Measurements from ENCODE around the gene MIPEP. TPM values are rescaled to one million over a fixed set of nuclear protein-coding genes. Genes with fewer than 3 reads are reported as not detected.

Gene MIPEP
- polyA plus RNA-seq, 1 experiment = 12.4 TPM

DNA sequence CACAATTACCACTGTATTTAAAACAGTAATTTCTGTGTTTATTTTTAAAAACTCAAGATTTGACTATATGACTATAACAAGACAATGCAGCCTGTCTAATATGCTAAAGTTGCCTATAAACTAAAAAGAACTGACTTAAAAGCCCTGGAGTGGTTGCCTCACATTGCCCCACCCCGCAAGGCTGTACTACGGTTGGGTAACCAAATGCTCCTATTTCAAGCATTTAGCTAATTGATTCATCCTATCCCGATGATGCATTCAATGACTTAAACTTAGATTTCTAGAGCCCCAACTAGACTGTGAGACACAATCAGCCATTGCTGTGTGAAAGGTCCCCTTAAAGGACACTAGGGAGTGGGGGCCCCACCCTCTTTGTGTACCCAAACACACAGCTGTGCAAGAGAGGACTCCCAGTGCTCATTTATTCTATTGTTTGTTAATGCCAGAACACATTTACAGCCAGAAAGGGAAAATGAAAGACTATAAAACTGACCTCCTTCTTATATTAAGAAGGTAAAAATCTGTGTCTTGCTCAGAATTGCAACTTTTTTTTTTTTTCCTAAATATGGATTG lies 66.9 kb downstream of the MIPEP start:
- Histone ChIP-seq H3K36me3 (ENCODE audit: control insufficient read depth, insufficient read depth, low read length) (no peaks in the 10 kb centered on the region), H3K27me3 (ENCODE audit: control insufficient read depth, insufficient read depth, low read length) (no peaks in the 10 kb centered on the region), H3K4me3 (ENCODE audit: low read depth, low read length) (no peak overlapping the region)
- no peak for DNase-seq (ENCODE audit: low read depth)
- TF ChIP-seq, protein P1, sequence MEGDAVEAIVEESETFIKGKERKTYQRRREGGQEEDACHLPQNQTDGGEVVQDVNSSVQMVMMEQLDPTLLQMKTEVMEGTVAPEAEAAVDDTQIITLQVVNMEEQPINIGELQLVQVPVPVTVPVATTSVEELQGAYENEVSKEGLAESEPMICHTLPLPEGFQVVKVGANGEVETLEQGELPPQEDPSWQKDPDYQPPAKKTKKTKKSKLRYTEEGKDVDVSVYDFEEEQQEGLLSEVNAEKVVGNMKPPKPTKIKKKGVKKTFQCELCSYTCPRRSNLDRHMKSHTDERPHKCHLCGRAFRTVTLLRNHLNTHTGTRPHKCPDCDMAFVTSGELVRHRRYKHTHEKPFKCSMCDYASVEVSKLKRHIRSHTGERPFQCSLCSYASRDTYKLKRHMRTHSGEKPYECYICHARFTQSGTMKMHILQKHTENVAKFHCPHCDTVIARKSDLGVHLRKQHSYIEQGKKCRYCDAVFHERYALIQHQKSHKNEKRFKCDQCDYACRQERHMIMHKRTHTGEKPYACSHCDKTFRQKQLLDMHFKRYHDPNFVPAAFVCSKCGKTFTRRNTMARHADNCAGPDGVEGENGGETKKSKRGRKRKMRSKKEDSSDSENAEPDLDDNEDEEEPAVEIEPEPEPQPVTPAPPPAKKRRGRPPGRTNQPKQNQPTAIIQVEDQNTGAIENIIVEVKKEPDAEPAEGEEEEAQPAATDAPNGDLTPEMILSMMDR (IDR thresholded peaks at IDR 0.05; ENCODE audit: insufficient read depth, low read depth, low read length) = no peak
- ChIA-PET POLR2A (no interaction called here), CTCF (interaction anchor here (0.6 to 1.3 kb wide), 3 partner anchors 21 to 244 kb away, joined by 3 read pairs; no protein-coding TSS in a partner anchor)

DNA sequence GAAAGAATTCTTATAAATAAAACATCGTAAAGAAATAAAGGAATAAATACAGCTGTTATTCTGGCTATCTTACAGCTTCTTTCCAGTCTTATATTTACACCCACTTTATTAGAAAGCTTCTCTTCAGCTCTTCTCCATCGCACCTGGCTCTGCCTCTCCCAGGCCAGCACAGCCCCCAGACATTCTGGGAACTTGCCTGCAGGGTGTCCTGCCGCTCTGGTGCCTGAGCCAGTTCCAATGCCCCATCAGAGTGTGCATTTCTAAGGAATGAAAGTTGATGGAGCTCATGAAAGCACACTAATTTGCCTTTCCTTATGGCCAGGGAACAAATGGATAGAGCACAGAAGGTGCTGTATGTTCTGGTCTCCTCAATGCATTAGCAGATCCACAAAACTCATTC lies 68.7 kb downstream of the MIPEP start:
- H3K36me3 ChIP-seq (ENCODE audit: control insufficient read depth, insufficient read depth, low read length) = no peaks in the 10 kb centered on the region
- no peaks in the 10 kb centered on the region for H3K27me3 ChIP-seq (ENCODE audit: control insufficient read depth, insufficient read depth, low read length)
- DNase-seq (ENCODE audit: low read depth) = no peak
- ChIA-PET CTCF (interaction anchor here (1.0 kb wide), 1 partner anchor 9 kb away, joined by 5 read pairs; no protein-coding TSS in a partner anchor), POLR2A (no interaction called here)
- TF ChIP-seq, protein P1 (IDR thresholded peaks at IDR 0.05; ENCODE audit: insufficient read depth, low read depth, low read length) = no peak
- H3K4me3 ChIP-seq (ENCODE audit: low read depth, low read length) = no peak overlapping the region

DNA sequence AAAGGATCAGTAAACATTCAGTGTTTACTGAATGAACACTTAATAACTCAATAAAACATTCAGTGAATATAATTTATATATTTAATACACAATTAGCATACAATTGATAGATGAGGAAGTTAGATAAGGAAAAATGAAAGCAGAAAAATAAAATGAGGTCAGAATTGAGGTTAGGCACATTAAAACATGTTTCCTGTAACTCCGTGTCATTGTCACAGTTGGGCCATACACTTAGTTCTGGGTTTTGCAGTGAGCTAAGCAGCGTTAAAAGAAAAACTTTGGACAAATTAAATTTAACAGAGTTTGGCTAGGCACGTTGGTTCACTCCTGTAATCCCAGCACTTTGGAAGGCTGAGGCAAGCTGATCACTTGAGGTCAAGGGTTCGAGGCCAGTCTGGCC lies 71.4 kb downstream of the MIPEP start:
- DNase-seq (ENCODE audit: low read depth) = no peak
- Histone ChIP-seq H3K36me3 (ENCODE audit: control insufficient read depth, insufficient read depth, low read length) (no peaks in the 10 kb centered on the region), H3K27me3 (ENCODE audit: control insufficient read depth, insufficient read depth, low read length) (no peaks in the 10 kb centered on the region), H3K4me3 (ENCODE audit: low read depth, low read length) (no peak overlapping the region)
- CTCF ChIA-PET = no interaction called here
- POLR2A ChIA-PET = no interaction called here
- TF ChIP-seq, protein P1 (IDR thresholded peaks at IDR 0.05; ENCODE audit: insufficient read depth, low read depth, low read length) = no peak

DNA sequence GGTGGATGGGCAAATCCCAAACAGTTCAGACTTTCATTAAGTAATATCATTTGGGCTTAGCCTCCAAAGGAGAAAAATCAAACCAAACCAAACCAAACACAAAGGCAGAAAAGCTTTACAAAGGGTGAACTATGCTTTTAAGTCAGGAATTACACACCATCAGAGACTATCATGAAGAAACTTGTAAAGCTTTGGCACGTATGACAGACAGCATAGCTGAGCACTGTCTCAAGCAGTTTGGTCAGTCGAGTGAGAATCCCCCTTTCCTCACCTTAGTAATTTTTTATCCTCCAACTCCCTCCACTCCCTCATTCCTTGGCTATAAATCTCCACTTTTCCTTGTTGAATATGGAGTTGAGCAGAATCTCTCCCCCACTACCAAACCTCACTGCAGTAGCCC lies 72.1 kb downstream of the MIPEP start:
- no peak for DNase-seq (ENCODE audit: low read depth)
- POLR2A ChIA-PET = no interaction called here
- no peaks in the 10 kb centered on the region for H3K36me3 ChIP-seq (ENCODE audit: control insufficient read depth, insufficient read depth, low read length)
- no peak overlapping the region for H3K4me3 ChIP-seq (ENCODE audit: low read depth, low read length)
- H3K27me3 ChIP-seq (ENCODE audit: control insufficient read depth, insufficient read depth, low read length) = no peaks in the 10 kb centered on the region
- TF ChIP-seq, protein P1 (IDR thresholded peaks at IDR 0.05; ENCODE audit: insufficient read depth, low read depth, low read length) = no peak
- CTCF ChIA-PET = no interaction called here

DNA sequence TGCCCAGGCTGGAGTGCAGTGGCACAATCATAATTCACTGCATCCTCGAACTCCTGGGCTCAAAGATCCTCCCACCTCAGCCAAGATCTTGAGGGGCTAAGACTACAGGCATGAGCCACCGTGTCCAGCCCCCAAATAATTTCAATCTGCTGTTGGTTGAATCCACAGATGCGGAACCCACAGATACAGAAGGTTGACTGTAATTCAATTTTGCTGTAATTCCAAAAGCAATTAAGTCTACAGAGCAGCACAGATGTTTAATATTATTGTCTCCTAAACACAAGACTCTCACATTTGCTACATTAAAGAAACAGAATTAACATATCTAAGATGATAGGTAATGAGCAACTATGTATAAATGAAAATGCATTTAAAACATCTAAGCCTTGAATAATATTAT lies 75.6 kb downstream of the MIPEP start:
- POLR2A ChIA-PET = no interaction called here

More for the DNA sequence above, 75.6 kb downstream of the MIPEP start:
- H3K4me3 ChIP-seq (ENCODE audit: low read depth, low read length) = no peak overlapping the region
- H3K27me3 ChIP-seq (ENCODE audit: control insufficient read depth, insufficient read depth, low read length) = no peaks in the 10 kb centered on the region
- no peak for DNase-seq (ENCODE audit: low read depth)
- H3K36me3 ChIP-seq (ENCODE audit: control insufficient read depth, insufficient read depth, low read length) = no peaks in the 10 kb centered on the region
- TF ChIP-seq, protein P1 (IDR thresholded peaks at IDR 0.05; ENCODE audit: insufficient read depth, low read depth, low read length) = no peak
- CTCF ChIA-PET = no interaction called here

Data from BJ (cell line).